Suppressor macrophage treated with lipopolysaccharide for 4 hours (primary cell): Measurements from ENCODE around the gene HCFC1.

ENCODE experiments used
- DNase-seq: peaks from one replicate; pipeline ENCODE4 v3.0.0-alpha.2; 2020

HCFC1 gene

DNA sequence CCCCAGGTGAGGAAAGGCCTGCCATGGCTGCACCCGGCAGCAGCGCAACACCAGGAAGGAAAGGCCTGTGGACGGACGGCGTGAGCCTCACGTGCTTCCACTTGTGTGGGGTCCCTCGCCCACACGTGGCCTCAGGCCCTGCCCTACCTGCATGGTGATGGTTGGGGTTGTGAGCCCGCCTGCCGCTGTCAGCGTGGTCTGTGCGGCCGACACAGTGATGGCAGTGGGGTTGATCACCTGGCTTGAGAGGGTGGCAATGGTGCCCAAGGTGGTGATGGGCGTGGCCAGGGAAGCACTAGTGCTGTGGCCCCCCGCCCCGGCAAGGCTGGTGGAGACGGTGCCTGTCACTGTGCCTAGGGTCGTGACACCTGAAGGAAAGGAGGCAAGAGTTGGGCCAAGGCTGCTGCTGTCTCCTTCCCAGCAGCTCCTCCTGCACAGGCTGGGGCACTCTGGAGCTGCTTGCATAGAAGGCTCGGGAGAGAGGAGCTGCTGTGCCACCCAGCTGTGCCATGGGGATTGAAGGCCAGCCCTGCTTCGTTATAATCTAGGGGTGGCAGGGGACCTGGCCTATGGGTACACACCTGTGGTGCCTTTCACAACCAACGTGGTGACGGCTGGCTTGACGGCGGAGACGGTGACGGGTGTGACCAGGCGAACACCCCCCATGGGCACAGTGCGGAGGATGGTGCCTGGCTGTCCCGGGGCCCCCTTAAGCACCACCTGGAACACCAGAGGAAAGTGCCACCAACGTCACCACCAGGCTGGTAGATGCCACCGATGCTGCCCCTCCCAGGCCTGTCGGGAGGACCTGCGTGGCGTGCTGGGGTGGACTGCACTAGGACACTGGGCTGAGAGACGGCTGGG is 15.3 kb downstream of the HCFC1 start:
- DNase-seq = no peak

DNA sequence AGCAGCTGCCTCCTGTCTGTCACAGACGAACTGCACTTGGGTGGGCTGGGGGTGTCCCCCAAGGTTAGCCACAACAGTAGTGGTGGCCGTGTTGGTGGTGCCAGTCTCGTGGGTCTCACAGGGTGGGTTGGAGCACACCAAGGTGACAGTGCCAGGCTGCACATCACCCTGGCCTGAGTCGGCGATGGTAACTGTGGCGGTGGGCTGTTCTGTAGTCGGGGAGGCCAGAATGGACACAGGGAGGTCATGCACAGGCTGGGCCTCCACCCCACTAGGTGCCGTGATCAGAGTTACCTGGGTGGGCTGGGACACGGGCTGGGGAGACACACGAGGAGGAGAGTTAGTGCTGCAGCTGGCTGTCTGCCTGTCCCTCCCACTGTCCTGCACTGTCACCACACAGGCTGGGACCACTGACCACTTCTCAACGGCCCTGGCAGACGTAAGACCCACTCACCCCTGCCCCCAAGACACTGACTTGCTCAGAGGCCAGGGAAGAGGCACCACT is 16.3 kb downstream of the HCFC1 start:
- no peak for DNase-seq

DNA sequence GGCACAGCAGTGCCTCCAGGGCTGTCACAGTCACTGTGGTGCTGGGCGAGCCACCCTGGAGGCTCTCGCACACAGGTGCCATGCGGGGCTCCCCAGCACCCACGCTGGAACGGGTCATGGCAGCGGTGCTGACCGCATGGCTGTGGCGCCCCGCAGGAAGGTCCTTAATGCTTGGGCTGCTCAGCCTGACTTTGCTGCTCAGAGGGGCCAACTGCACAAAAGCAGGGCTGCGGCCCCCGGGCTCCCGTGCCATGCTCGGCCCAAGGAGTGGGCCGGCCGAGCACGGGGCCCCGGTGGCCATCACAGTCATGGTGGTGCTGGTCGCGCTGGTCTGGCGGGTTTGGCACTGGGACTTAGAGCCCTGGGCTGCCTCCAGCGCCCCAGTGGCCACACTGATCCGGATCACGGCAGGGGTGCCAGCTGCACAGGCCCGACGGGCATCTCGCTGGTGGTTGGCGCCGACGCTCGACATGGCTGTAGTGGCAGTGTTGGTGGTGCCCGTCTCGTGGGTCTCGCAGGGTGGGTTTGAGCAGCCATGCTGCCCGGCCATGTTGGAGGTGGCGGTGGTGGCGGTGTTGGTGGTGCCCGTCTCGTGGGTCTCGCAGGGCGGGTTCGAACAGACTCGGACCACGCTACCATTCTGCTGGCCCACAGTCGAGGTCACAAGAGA is 16.9 kb downstream of the HCFC1 start:
- DNase-seq = no peak

GRCh38 chrX:153953892-153954557 is 17.6 kb downstream of the HCFC1 start:
- no peak for DNase-seq

- peak; percentile 66 for DNase-seq
Measured at GRCh38 chrX:153953342-153953830, 18.2 kb downstream of the HCFC1 start.

DNA sequence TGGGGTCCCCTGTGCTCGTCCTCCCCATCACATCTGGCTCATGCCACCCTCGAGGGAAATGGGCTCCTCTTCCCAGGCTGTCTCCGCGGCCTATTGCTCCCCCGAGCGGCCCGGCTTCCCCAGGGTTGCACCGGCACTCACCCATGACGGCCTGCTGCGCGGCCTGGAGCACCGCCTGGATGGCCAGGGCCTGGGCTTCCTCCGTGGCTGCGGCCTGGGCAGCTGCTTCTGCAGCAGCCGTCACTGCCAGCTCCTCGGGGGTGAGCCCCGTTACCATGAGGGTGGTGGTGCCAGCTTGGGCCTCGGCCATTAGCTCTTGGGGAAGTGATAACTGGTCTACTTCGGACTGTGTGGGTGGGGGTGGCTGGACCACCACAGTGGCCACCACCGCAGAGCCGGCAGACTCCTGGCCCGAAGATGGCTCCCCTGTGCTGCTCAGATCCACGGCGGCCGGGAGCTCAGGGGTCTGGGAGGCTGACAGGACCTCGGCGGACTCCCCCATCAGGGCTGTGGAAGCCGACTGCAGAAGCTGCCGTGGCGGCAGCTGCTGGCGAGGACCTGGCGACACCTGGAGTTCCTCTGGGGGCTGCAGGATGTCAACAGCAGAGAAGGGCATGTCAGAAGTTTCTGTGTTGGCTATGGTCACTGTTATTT is 19.1 kb downstream of the HCFC1 start:
- no peak for DNase-seq

- no peak for DNase-seq
Measured at GRCh38 chrX:153951683-153952372, 19.8 kb downstream of the HCFC1 start.

- DNase-seq = no peak
Measured at GRCh38 chrX:153950127-153950526, 21.5 kb downstream of the HCFC1 start.

- DNase-seq = peak; percentile 3
Measured at GRCh38 chrX:153948847-153949805, 22.5 kb downstream of the HCFC1 start.

- DNase-seq = no peak
Measured at GRCh38 chrX:153948002-153948466, 23.6 kb downstream of the HCFC1 start.

GRCh38 chrX:153947009-153947769 is 24.4 kb downstream of the HCFC1 start:
- DNase-seq = peak; percentile 84

DNA sequence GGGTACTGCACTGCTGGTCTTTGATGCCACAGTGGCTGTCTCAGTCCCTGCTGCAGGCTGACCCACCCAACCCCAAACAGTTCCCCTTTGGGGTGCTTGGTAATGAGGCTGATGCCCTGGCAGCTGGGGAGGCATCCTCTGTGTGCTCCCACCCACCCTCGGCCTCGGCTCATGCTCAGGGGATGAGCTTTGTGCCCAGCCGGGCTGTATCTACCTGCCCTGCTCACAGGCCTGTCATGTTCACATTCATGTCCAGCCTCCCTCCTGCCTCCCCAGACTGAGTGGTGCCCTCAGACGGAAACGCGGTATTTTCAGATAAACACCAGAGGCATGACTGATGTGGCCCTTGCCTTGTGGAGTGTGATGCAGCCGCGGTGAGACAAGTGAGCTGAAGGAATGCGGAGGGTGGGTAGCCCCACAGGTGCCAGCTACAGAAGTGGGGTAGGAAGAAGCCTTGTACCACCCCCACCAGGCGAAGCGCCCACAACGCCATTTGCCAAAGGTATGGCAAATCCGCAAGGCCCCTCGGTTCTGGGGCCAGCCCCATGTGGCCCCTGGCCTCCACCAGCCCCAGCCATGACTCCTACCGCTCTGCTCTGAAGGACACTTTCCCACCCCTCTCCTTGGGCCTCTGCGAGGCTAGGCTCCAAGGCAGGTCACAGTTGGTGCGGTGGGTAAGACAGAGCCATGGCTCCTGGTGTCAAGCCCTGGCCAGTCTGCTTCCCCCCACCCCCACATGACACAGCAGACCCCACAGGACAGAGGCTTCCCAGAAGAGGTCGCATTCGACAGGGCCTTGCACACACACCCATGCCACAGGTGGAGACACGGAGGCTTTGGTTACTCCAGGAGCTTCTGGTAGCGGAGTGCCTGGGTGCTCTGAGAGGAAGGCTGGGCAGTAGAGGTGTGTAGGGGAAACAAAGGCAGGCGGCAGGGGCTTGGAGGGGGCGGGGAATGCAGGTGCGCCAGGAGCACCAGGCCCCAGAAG is 25.4 kb downstream of the HCFC1 start:
- no peak for DNase-seq

DNA sequence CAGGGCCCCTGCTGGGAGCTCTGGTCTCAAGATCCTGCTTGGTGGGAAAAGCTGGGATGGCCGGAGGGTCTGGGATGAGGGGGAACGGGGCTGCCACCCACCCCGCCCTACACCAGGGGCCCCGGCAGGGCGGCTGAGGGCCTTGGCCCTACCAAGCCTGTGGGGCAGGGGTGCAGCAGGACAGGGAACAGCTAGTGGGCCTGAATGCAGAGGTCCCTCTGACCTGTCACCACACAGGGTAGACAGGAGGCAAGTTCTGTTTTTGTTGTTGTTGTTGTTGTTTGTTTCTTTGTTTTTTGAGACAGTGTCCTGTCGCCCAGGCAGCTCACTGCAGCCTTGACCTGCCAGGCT is 26.8 kb downstream of the HCFC1 start:
- no peak for DNase-seq

DNA sequence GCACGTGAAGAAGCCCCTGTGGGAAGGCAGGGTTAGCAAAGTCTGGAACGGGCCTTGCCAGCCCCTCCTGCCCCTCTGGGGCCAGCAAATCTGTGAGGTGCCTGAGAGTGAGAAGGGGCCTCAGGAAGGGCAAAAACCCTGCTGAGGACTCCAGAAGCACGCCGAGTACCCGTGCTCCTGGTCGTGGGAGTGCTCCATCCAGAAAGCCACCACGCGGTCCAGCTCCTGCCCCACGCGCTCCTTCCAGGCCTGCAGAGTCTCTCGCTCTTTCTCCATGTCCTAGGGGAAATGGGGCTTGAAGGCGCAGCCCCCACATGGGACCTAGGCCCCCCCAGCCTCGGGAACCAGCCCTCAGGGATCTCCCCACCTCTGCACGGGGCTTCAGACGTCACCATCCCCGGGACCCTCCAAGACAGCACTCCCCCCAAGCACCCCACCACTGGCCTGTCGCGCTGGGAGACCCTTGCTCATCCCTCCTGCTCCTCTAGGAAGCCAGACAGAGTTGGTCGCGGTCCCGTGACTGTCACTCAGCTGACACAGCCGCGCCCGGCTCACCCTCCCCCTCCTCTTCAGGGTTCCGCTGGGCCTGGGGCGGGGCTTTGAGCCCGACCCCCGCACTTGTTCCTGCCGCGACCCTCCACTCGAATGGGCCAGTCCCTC is 27.3 kb downstream of the HCFC1 start, which contains the start of gene RENBP:
Gene RENBP (minus strand): TSS at position 504 of the 660 bp plus-strand sequence. CDS start 33 bp downstream, at position 471.
- DNase-seq = peak; percentile 67

DNA sequence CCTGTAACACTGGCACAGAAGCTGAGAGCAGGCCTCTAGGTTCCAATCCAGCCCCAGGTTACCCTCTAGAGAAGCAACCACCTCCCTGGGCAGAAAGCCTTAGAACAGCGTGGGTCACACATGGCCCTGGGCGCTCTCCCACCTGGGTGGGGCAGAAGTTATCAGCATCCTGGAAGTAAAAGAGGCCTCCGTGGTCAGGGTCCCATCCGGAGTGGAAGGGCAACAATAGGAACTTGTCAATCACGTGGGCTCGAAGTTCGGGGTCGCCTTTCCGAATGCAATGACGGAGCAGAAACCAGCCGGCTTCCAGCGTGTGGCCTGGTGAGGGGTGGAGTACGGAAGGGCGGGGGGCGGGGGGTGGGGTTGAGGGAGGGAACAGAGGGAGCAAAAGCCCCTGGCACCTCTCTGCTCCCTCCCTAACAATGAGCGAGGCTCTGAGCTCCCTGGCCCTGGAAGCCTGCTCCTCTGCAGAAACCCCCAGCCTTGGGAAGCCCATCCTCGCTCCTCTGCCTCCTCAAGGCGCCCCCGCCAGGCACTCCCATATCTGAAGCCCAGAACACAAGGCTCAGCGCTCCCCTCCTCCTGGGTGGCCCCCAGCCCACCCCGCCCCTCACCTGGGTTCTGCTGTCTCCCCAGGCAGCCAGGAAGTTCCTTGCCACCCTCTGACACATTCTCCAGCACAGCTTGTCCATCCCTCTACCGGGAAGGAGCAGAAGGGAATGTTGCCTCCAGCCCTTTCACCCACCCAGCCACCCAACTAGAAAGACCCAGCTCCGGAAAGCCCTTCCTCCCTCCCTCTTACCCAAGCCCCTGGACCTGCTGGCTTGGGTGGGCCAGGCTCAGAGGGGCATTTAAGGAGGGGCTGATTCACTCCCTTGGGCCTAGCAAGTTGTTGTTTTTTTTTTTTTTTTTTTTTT is 30.0 kb downstream of the HCFC1 start:
- DNase-seq = peak; percentile 2

- no peak for DNase-seq
Measured at GRCh38 chrX:153939573-153939972, 32.0 kb downstream of the HCFC1 start.

- no peak for DNase-seq
Measured at GRCh38 chrX:153938226-153938786, 33.3 kb downstream of the HCFC1 start.
